Measurements from ENCODE around the gene INSYN1.
A peak's percentile ranks its signal among the peaks of the same experiment; 100 is the strongest.
"Not testable (repeated sequence)": the region's sequence is repeated elsewhere in the genome, so short reads cannot be mapped to it uniquely, and the experiment has no call there.

Gene INSYN1

DNA sequence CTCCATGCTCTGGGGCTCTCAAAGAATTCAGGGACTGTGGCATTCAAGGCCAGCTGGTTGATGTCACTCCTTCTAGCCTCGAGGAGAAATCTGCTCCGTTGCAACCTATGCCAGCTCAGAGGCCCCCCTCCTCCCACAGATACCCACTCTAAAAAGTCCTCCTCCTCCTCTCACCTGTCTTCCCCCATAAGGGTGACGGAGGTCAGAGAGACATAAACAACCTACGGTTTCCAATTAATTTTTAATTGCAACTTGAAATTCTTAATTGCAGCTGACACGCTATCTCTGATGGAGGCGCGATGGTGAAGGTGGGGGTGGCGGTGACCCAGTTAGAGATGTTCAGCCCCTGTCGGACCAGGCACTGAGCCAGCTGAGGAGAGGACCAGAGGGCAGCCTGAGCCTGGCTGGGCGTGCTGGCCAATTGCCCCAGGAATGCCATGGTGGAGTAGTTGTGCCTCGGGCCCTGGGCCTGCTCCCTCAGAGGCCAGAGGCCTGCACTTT lies 43.2 kb upstream of the INSYN1 start:
- Mint-ChIP-seq H3K4me1 (peaks cover 36% of the 10 kb centered on the region), H3K27me3 (ENCODE audit: low read depth) (peaks cover 4% of the 10 kb centered on the region), H3K36me3 (ENCODE audit: low read depth) (no peaks in the 10 kb centered on the region), H3K4me3 (no peak overlapping the region), H3K27ac (peak overlapping the region; percentile 21 to 80 (median 39)), H3K9me3 (no peaks in the 10 kb centered on the region)
- TF ChIP-seq, protein P1, sequence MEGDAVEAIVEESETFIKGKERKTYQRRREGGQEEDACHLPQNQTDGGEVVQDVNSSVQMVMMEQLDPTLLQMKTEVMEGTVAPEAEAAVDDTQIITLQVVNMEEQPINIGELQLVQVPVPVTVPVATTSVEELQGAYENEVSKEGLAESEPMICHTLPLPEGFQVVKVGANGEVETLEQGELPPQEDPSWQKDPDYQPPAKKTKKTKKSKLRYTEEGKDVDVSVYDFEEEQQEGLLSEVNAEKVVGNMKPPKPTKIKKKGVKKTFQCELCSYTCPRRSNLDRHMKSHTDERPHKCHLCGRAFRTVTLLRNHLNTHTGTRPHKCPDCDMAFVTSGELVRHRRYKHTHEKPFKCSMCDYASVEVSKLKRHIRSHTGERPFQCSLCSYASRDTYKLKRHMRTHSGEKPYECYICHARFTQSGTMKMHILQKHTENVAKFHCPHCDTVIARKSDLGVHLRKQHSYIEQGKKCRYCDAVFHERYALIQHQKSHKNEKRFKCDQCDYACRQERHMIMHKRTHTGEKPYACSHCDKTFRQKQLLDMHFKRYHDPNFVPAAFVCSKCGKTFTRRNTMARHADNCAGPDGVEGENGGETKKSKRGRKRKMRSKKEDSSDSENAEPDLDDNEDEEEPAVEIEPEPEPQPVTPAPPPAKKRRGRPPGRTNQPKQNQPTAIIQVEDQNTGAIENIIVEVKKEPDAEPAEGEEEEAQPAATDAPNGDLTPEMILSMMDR (IDR thresholded peaks at IDR 0.05; ENCODE audit: unreplicated experiment in 3 of 3), result no peak

DNA sequence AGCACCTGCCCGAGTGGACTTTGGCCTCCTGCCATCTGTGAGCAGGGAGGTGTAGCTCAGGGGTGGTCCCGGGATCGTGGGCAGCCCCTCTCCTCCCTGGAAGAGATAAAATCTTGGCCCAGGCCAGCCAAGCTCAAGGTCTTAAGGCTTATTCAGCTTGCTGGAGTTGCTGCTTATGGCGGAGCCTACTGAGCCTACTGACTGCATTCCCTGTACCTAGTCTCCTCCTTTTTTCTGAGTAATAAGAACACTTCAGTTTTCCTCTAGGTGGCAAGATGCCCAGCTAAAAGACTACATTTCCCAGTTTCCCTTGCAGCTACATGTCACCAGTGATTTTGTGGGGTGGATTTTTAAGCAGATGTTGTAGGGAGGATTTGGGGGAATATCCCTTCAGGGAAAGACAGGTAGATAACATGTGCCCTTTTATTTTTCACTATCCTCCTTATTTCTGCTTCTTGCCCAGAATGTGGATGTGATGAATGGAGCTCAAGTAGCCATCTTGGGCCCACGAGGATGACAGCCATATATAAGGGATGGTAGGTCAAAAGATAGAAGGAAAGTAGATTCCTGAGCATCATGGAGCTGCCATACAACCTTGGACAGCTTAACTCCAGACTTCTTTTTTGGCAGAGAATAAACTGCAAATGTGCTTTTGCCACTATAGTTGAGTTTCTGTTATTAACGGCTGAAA lies 41.4 kb upstream of the INSYN1 start:
- TF ChIP-seq, protein P1 (IDR thresholded peaks at IDR 0.05; ENCODE audit: unreplicated experiment in 3 of 3), result no peak
- peak overlapping the region in 2 of 3 experiments; percentile 33 to 34 for H3K27ac Mint-ChIP-seq
- H3K4me1 Mint-ChIP-seq, result peaks cover 24% of the 10 kb centered on the region
- H3K36me3 Mint-ChIP-seq (ENCODE audit: low read depth), result no peaks in the 10 kb centered on the region
- H3K9me3 Mint-ChIP-seq, result no peaks in the 10 kb centered on the region
- peaks cover 7% of the 10 kb centered on the region for H3K27me3 Mint-ChIP-seq (ENCODE audit: low read depth)
- no peak overlapping the region for H3K4me3 Mint-ChIP-seq

DNA sequence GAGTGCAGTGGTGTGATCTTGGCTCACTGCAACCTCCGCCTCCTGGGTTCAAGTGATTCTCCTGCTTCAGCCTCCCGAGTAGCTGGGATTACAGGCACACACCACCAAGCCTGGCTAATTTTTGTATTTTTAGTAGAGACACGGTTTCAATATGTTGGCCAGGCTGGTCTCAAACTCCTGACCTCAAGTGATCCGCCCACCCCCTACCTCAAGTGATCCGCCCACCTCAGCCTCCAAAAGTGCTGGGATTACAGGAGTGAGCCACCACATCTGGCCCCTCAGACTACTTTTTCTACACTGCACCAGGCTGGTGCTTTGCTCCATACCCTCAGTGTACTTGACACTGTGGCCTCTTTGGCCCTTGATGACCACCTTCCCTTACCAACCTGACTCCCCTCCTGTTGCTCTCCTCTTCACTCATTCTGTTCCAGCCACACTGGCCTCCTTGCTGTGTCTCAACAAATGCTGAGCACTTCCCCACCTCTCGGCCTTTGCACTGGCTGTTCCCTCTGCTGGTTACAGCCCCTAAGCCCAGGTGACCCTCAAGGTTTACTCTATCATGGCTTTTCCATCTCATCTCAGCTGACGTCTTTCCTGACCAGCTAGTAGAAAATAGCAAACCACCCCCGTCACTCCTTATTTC lies 39.9 kb upstream of the INSYN1 start:
- not testable (repeated sequence) for H3K4me3 Mint-ChIP-seq; H3K9me3 Mint-ChIP-seq; H3K36me3 Mint-ChIP-seq (ENCODE audit: low read depth)
- peak overlapping the region in 1 of 3 experiments; percentile 20 for H3K27ac Mint-ChIP-seq
- peaks cover 14% of the 10 kb centered on the region for H3K27me3 Mint-ChIP-seq (ENCODE audit: low read depth)
- H3K4me1 Mint-ChIP-seq, result peaks cover 21% of the 10 kb centered on the region

DNA sequence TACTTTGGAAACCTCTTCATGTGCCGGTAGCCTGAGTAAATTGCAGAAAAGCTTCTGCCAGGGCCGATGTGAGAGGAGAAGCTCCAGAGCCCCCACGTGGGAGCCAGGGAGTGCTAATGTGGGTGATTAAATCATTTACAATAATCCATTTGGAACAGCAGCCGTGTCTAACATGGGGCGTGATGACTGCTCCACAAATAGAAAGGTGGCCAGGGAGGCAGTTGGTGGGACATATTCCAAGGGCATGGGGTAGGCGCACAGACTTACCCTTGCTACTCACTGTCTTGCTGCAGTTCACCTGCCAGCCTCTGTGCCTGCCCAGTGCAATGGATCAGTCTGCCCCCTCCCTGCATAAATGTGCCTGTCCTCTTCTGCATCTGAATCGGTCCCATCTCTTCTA lies 39.3 kb upstream of the INSYN1 start:
- Mint-ChIP-seq H3K9me3 (no peaks in the 10 kb centered on the region), H3K27me3 (ENCODE audit: low read depth) (peaks cover 17% of the 10 kb centered on the region), H3K4me1 (peaks cover 26% of the 10 kb centered on the region), H3K4me3 (no peak overlapping the region), H3K27ac (peak overlapping the region in 1 of 3 experiments; percentile 20), H3K36me3 (ENCODE audit: low read depth) (no peaks in the 10 kb centered on the region)
- TF ChIP-seq, protein P1 (IDR thresholded peaks at IDR 0.05; ENCODE audit: unreplicated experiment in 3 of 3), result no peak

DNA sequence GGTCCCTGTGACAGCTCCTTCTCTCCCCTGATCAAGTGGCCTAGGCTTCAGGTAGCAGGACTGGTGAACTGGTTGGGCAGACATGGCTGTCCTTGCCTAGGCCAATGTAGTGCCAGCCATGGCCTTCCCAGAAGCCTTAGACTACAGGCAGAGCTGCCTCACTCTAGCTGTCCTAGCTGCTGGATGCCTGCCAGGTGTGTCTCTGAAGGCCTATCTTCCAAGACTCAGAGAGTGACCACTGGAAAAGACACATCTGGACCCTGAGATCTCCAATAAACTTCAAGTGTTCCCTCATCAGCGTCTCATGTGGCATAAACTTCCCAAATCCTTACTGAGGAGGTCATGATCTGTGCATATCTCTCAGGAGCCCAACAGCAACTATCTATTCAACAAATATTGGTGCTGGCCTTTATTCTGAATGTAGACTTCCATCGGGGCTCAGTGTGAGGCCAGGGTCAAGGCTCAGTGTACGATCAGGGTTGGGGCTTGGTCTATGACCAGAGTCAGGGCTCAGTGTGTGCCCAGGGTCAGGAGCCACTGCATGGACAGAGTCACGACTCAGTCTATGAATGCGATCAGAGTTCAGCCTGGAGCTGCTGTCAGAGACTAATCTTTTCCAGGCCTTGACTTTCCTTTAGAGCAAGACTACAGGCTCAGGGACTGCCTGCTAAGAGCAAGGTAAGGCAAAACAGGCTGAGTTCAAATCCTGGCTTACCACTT lies 36.5 kb upstream of the INSYN1 start:
- H3K4me3 Mint-ChIP-seq, result no peak overlapping the region
- peaks cover 41% of the 10 kb centered on the region for H3K4me1 Mint-ChIP-seq
- H3K9me3 Mint-ChIP-seq, result no peaks in the 10 kb centered on the region
- peaks cover 25% of the 10 kb centered on the region for H3K27me3 Mint-ChIP-seq (ENCODE audit: low read depth)
- no peaks in the 10 kb centered on the region for H3K36me3 Mint-ChIP-seq (ENCODE audit: low read depth)
- no peak overlapping the region for H3K27ac Mint-ChIP-seq
- TF ChIP-seq, protein P1 (IDR thresholded peaks at IDR 0.05; ENCODE audit: unreplicated experiment in 3 of 3), result no peak

DNA sequence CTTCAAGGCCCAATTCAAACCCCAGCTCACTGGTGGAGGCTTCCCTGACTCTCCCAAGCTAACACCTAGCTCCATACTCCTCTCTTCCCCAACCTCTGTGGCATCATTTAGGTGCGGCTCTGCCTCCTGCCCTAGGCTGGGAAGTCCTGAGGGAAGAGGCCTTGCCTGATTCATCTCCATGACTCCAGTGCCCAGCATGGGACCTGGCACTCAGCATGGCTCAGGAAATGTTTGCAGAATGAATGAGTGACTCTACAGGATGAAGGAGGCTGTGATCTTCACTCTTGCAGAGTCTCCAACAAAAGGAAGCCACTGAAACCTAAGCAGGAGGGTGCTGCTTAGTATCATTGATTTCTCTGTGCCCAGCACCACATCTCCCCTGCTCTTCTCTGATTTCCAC lies 34.5 kb upstream of the INSYN1 start:
- Mint-ChIP-seq H3K36me3 (ENCODE audit: low read depth) (no peaks in the 10 kb centered on the region), H3K4me1 (peaks cover 54% of the 10 kb centered on the region), H3K9me3 (no peaks in the 10 kb centered on the region), H3K27ac (peak overlapping the region in 2 of 3 experiments; percentile 18 to 48), H3K4me3 (no peak overlapping the region), H3K27me3 (ENCODE audit: low read depth) (peaks cover 24% of the 10 kb centered on the region)
- TF ChIP-seq, protein P1 (IDR thresholded peaks at IDR 0.05; ENCODE audit: unreplicated experiment in 3 of 3), result no peak

All from nephron (organoid).